ENCODE measurements around the gene MAP3K5.

The MAP3K5 gene

GRCh38 chr6:136749359-136749997 is 42.8 kb downstream of the MAP3K5 start:
- no peak for DNase-seq

DNA sequence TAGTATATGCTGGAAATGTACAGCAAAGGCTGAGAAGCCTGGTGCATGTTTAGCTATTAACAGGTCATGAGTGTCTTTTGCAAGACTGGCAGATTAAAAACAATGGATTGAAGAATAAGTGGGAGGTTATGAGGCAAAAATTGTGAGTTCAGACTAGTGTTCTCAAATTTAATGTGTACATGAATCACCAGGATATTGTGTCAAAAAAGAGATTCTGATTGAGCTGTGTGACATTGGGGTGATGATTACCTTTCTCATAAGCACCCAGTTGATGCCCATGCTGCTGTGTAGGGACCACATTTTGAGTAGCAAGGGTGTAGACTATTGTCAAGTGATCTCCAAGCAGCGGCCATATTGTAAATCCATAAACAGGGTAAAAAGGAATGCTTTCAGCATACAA is 44.8 kb downstream of the MAP3K5 start:
- DNase-seq: no peak

GRCh38 chr6:136745300-136745699 is 47.0 kb downstream of the MAP3K5 start:
- no peak for DNase-seq

- DNase-seq: no peak
These were observed 47.4 kb downstream of the MAP3K5 start for GRCh38 chr6:136744889-136745288.

DNA sequence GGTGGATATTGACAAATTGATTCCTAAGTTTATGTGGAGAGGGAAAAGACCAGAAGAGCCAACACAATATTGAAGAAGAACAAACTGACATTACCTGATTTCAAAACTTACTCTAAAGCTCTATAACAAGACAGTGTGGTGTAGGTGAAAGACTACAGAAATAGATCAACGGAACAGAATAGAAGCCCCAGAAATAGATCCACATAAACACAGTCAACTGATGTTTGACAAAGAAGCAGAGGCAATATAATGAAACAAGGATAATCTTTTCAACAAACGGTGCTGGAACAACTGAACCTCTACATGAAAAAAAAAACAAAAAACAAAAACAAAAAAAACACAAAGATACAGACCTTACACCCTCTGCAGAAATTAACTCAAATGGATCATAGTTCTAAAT is 50.2 kb downstream of the MAP3K5 start:
- no peak for DNase-seq

- DNase-seq: no peak
These were observed 52.0 kb downstream of the MAP3K5 start for GRCh38 chr6:136740050-136740974.

- DNase-seq: no peak
These were observed 52.8 kb downstream of the MAP3K5 start for GRCh38 chr6:136739501-136739900.

GRCh38 chr6:136739071-136739470 is 53.2 kb downstream of the MAP3K5 start:
- no peak for DNase-seq

DNA sequence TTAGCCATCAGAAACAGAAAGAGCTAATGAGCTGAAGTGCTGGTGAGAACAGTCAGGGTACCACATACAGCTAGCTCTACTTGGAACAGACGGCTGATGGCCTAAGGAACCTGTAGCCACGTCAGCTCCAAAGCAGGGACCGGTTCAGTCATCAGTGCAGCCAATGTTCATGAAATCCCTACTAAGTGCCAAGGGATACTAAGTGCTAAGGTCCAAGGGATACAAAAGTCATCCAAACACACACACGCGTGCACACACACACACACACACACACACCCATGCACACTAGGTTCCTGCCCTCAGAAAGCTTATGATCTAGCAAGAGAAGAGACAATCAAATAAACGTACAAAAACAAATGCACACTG is 53.6 kb downstream of the MAP3K5 start:
- no peak for DNase-seq

DNA sequence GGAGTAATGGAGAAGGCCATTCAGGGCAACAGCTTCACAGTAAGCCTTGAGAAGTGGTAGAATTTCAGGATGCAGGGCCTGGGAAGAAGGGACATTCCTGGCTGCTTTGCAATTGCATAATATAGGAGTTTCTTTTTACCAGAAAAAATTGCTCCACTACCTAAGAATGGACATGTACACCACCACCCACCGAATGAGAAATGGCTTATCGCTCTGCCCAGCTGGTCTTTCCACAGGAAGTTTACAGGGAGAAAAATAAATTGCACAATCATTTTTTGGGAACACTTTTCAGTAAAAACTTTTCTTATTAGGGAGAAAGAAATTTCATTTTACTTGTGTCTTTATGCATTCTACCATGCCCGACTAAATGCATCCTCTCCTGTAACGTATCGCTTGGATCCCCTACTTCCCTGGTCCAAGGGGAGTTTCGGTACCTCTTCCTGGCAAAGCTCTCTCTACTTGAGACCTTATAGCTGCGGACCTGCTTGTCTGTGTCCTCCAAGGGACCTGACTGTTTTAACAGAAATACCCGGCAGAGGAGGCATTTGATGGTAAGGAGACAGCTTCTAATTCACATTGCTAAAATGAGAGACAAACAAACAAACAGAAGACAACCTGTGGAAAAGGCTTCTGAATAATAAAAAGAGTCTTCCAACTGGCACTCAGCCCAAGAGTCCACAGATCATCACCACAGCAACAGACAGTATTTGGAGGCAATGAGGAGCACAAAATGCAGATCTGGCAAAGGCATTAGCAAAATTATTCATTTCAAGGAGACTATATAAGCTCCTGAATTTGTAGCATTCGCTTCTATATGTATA is 54.2 kb downstream of the MAP3K5 start:
- no peak for DNase-seq

- DNase-seq: no peak
These were observed 54.9 kb downstream of the MAP3K5 start for GRCh38 chr6:136737374-136737844.

DNA sequence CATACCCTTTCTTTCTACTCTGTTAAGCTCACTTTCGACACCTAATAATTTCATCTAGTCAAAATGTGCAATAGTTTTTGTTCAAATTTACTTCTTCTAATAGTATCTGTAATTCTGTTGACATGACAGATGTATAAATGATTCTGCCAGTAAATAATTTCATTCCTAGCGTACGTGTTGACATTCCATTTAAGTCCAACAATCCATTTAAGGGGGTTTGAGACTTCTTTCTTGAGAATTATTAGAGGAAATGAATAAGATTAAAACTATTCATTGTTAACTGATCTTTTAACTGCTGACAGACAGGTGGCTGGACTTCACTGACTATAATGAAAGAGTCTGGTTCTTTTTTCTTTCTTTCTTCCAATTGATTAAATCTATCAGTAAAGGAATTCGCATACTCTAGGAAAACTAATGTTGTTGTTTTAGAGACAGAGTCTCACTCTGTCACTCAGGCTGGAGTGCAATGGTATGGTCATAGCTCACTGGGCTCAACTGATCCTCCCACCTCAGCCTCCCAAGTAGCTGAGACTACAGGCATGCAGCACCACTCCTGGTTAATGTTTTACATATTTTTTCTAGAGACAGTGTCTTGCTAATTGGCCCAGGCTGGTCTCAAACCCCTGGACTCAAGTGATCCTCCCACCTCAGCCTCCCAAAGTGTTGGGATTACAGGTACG is 55.9 kb downstream of the MAP3K5 start:
- DNase-seq: no peak

GRCh38 chr6:136734977-136735376 is 57.3 kb downstream of the MAP3K5 start:
- DNase-seq: no peak

GRCh38 chr6:136732889-136733288 is 59.4 kb downstream of the MAP3K5 start:
- DNase-seq: no peak

DNA sequence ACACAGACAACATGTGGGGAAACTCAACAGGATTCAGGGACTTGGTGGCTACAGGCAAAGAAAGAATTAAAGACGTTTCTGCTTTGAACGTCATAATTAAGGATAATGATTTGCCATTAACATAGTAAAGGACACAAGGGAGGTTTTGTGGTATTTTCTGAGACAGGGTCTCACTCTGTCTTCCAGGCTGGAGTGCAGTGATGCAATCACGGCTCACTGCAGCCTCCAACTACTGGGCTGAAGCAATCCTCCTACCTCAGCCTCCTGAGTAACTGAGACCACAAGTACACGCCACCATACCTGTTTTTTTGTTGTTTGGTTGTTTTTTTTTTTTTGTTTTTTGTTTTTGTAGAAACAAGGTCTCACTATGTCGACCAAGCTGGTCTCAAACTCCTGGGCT is 62.4 kb downstream of the MAP3K5 start:
- DNase-seq: no peak

DNA sequence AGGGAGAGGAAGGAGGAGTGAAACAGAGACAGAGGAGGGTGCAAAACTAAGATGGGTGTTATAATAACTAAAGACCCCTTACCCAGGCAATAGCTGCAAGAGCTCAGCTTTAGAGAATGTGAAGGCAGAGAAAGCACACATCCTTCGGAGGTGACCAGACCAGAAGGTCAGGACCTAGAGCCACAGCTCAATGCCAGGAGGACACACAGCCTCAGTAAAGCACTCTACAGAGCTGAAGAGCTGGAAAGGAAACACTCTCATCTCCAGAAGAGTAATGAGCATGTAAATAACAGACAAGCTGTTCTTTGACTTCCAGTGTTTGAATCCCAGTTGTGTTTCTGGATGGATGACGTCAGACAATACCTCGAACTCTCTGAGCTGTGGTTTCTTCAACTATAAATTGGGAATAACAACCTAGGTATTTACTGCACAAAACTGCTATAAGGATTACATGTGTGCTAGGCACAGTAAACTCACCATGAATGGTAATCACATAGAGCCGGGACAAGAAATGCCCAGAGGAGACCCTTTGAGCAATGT is 63.2 kb downstream of the MAP3K5 start:
- DNase-seq: no peak

- DNase-seq: no peak
These were observed 64.0 kb downstream of the MAP3K5 start for GRCh38 chr6:136728033-136728939.

DNA sequence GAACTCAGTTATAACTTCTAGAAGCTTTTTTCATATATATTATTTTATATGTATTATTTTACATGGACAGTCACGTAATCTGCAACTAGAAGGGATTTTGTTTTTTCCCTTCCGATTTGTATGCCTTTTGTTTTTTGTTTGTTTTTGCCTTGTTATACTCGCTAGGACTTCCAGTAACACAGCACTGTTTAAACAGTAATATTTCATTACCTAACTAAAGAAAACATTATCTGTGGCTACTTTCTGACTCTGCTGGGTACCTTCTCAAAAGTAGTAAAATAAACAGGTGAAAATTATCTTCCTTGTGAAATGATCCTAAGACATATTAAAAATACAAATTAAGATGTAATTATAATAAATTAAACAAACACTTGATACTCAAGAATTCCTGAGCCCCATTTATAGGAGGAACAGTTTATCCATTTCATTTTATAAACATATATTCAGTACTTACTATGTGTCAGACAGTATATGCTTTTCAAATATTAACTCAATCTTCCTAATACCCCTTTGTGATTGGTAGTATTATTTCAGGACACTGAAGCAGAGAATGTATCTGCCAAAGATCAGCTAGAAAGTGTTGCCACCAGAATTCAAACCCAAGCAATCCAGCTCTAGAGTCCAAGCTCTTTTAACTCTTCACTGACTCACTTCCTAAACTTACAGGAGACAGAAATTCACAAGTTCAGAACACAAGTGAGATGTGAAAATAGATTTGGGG is 65.3 kb downstream of the MAP3K5 start:
- DNase-seq: no peak

DNA sequence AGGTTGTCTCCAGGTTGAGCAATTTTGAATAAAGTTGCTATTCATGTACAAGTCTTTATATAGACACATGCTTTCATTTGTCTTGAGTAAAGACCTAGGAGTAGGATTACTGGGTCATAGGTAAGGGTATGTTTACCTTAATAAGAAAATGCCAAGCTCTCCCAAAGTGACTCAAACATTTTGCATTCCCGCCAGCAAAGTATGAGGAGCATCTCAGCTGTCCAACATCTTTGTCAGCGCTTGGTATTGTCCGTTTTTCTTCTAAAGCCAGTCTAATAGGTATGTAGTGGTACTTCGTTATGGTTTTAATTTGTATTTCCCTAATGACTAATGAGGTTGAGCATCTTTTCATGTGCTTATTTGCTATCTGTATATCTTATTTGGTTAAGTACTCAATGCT is 67.2 kb downstream of the MAP3K5 start:
- DNase-seq: no peak

DNA sequence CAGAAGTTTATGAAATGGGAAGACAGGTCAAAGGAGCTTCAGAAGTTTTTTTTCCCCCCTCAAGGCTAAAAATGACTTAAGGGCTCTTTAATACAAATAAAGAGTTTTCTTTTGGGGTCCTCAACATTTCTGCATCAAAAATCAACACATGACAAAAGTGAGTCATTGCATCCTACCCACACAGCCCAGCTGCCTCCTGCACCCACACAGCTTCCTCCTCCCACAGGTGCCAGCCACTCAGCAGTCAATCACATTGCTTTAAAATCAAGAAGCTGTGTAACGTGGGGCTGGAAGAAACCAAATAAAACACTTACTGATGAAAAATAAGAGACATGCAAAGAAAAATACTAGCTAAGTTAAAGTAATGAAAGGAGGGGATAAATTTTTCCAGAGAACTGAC is 68.5 kb downstream of the MAP3K5 start:
- peak; percentile 31 for DNase-seq

GRCh38 chr6:136721467-136721866 is 70.8 kb downstream of the MAP3K5 start:
- no peak for DNase-seq

Data from CD4-positive, alpha-beta T cell treated with Interleukin-21 for 1 hour (primary cell).